ENCODE measurements around the gene KLHL14. TPM values are rescaled to one million over a fixed set of nuclear protein-coding genes. Genes with fewer than 3 reads are reported as not detected.

Gene KLHL14
- total RNA-seq, 1 donor from 2014 or later = 0.52 TPM

DNA sequence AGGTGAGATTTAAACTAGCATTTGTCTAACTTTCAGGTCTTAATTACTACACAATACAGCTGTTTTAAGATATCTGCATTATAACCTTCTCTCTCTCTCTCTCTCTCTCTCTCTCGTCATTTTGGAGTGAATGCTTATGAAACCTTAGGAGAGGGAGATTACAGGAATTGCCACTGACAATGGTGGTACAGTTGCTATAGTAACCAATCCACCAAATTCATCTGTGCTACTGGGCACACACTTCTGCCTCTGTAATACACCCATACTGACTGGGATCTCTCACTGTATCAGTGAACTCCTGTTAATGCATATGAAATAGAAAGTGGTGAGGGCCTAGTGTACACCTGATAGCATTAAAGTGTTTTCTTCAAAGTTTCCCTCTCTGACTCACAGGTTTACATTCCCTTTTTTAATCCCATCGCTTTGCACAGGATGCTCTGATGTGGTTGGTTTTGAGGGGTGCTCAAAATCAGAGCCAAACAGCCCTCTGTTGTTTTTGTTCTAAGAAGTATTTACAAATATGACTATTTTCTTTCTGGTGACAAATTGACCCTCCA is 13.1 kb downstream of the KLHL14 start:
- no peaks in the 10 kb centered on the region for H3K36me3 ChIP-seq (ENCODE audit: control insufficient read depth in 3 of 3, insufficient read depth in 3 of 3, low read length in 3 of 3)

DNA sequence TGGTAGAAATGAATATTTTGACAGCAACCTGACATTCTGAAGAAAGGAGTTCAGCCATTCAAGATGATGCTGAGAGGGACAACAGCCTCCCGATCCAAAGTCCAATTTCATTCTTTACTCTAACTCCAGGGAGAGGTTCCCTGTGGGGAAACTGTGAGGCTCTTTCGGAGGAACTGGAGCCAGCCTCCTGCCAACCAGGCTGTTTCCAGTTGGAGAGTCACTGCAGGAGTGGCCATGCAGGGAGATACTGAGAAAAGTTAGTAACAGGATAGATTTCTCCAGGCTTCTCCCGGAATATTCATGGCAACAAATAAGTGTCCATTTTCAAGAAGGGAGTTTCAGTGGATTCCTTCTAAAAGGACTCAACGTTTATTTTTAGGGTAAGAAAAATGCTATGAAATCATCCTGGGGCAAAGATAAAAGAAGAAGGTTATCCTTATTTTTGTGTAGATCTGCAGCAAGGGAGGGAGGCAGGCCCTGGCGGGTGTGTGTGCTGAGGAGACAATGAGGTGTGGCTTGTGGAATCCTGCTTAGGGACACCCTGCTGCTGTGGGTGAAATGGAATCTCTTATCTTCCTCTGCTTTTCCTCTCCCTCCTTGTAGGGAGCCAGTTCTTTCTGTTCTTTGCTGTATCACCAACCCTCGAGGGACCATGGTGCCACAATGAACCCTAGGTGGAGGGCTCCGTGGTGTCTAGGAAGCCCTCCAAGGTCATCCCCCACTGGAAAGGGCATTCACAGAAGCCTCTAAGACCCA is 18.1 kb downstream of the KLHL14 start:
- no peak overlapping the region for H3K9ac ChIP-seq (ENCODE audit: low read depth in 1 of 3, low read length in 3 of 3)
- H3K36me3 ChIP-seq (ENCODE audit: control insufficient read depth in 3 of 3, insufficient read depth in 3 of 3, low read length in 3 of 3) = no peaks in the 10 kb centered on the region
- no peaks in the 10 kb centered on the region for H3K4me1 ChIP-seq (ENCODE audit: control insufficient read depth in 3 of 3, insufficient read depth in 3 of 3, low read length in 3 of 3)
- no peak overlapping the region for H3K4me3 ChIP-seq (ENCODE audit: low read length in 3 of 3)
- H3K9me3 ChIP-seq (ENCODE audit: control insufficient read depth in 3 of 3, low read length in 3 of 3) = no peaks in the 10 kb centered on the region
- H3K27me3 ChIP-seq (ENCODE audit: control insufficient read depth in 3 of 3, insufficient read depth in 3 of 3, low read length in 3 of 3) = peaks cover 0 to 9% (median 0%) of the 10 kb centered on the region in 3 donors
- H3K27ac ChIP-seq (ENCODE audit: low read depth, low read length) = no peak overlapping the region

More for the DNA sequence above, 13.1 kb downstream of the KLHL14 start:
- Histone ChIP-seq H3K4me3 (ENCODE audit: low read length in 3 of 3) (no peak overlapping the region), H3K27ac (ENCODE audit: low read depth, low read length) (no peak overlapping the region), H3K4me1 (ENCODE audit: control insufficient read depth in 3 of 3, insufficient read depth in 3 of 3, low read length in 3 of 3) (no peaks in the 10 kb centered on the region), H3K9ac (ENCODE audit: low read depth in 1 of 3, low read length in 3 of 3) (no peak overlapping the region), H3K9me3 (ENCODE audit: control insufficient read depth in 3 of 3, low read length in 3 of 3) (no peaks in the 10 kb centered on the region), H3K27me3 (ENCODE audit: control insufficient read depth in 3 of 3, insufficient read depth in 3 of 3, low read length in 3 of 3) (peaks cover 0 to 4% (median 0%) of the 10 kb centered on the region in 3 donors)

- H3K4me1 ChIP-seq (ENCODE audit: control insufficient read depth in 3 of 3, insufficient read depth in 3 of 3, low read length in 3 of 3) = no peaks in the 10 kb centered on the region
- peaks cover 0 to 9% (median 0%) of the 10 kb centered on the region in 3 donors for H3K27me3 ChIP-seq (ENCODE audit: control insufficient read depth in 3 of 3, insufficient read depth in 3 of 3, low read length in 3 of 3)
- no peak overlapping the region for H3K9ac ChIP-seq (ENCODE audit: low read depth in 1 of 3, low read length in 3 of 3)
- no peaks in the 10 kb centered on the region for H3K36me3 ChIP-seq (ENCODE audit: control insufficient read depth in 3 of 3, insufficient read depth in 3 of 3, low read length in 3 of 3)
- no peaks in the 10 kb centered on the region for H3K9me3 ChIP-seq (ENCODE audit: control insufficient read depth in 3 of 3, low read length in 3 of 3)
- no peak overlapping the region for H3K27ac ChIP-seq (ENCODE audit: low read depth, low read length)
- H3K4me3 ChIP-seq (ENCODE audit: low read length in 3 of 3) = no peak overlapping the region
Observed at GRCh38 chr18:32753656-32754260, 19.1 kb downstream of the KLHL14 start.

DNA sequence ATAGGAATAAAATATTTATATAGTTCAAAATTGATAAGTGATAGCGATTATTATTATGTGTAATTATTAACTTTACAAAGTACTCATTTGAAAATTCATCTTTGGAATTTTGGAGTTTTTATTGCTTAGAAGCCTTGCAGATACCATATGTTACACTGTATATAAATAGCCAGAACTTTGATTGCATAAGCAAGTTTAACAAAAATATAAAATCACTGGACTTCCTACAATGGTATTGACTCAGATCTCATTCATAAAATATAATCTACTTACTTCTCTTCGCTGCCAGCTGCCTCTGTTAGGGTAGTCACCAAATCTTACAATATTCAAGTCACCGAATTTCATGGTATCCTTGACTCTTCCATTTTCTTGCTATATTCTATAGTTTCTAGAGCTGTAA is 22.5 kb downstream of the KLHL14 start:
- no peaks in the 10 kb centered on the region for H3K4me1 ChIP-seq (ENCODE audit: control insufficient read depth in 3 of 3, insufficient read depth in 3 of 3, low read length in 3 of 3)
- H3K36me3 ChIP-seq (ENCODE audit: control insufficient read depth in 3 of 3, insufficient read depth in 3 of 3, low read length in 3 of 3) = no peaks in the 10 kb centered on the region
- H3K27ac ChIP-seq (ENCODE audit: low read depth, low read length) = no peak overlapping the region
- no peak overlapping the region for H3K4me3 ChIP-seq (ENCODE audit: low read length in 3 of 3)
- no peak overlapping the region for H3K9ac ChIP-seq (ENCODE audit: low read depth in 1 of 3, low read length in 3 of 3)
- no peaks in the 10 kb centered on the region for H3K9me3 ChIP-seq (ENCODE audit: control insufficient read depth in 3 of 3, low read length in 3 of 3)
- H3K27me3 ChIP-seq (ENCODE audit: control insufficient read depth in 3 of 3, insufficient read depth in 3 of 3, low read length in 3 of 3) = peaks cover 0 to 9% (median 0%) of the 10 kb centered on the region in 3 donors

DNA sequence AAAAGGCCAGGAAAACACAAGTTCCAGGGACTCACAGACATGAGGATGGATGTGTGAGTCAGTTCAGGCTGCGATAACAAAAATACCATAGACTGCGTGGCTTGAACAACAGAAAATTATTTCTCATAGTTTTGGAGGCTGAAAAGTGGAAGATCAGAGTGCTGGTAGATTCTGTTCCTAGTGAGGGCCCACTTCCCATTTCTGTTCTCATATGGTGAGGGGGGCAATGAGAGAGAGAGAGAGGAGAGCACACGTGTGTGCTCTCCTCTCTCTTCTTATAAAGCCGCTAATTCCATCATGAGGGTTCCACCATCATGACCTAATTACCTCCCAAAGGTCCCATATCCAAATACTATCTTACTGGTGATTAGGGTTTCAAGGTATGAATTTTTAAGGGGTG is 23.0 kb downstream of the KLHL14 start:
- H3K27ac ChIP-seq (ENCODE audit: low read depth, low read length) = no peak overlapping the region
- peaks cover 0 to 6% (median 0%) of the 10 kb centered on the region in 3 donors for H3K27me3 ChIP-seq (ENCODE audit: control insufficient read depth in 3 of 3, insufficient read depth in 3 of 3, low read length in 3 of 3)
- H3K9ac ChIP-seq (ENCODE audit: low read depth in 1 of 3, low read length in 3 of 3) = no peak overlapping the region
- H3K36me3 ChIP-seq (ENCODE audit: control insufficient read depth in 3 of 3, insufficient read depth in 3 of 3, low read length in 3 of 3) = no peaks in the 10 kb centered on the region
- H3K4me1 ChIP-seq (ENCODE audit: control insufficient read depth in 3 of 3, insufficient read depth in 3 of 3, low read length in 3 of 3) = no peaks in the 10 kb centered on the region
- no peak overlapping the region for H3K4me3 ChIP-seq (ENCODE audit: low read length in 3 of 3)
- H3K9me3 ChIP-seq (ENCODE audit: control insufficient read depth in 3 of 3, low read length in 3 of 3) = no peaks in the 10 kb centered on the region

GRCh38 chr18:32742579-32742978 is 30.2 kb downstream of the KLHL14 start:
- Histone ChIP-seq H3K4me3 (ENCODE audit: low read length in 3 of 3) (no peak overlapping the region), H3K36me3 (ENCODE audit: control insufficient read depth in 3 of 3, insufficient read depth in 3 of 3, low read length in 3 of 3) (no peaks in the 10 kb centered on the region), H3K27me3 (ENCODE audit: control insufficient read depth in 3 of 3, insufficient read depth in 3 of 3, low read length in 3 of 3) (no peaks in the 10 kb centered on the region), H3K9me3 (ENCODE audit: control insufficient read depth in 3 of 3, low read length in 3 of 3) (no peaks in the 10 kb centered on the region), H3K9ac (ENCODE audit: low read depth in 1 of 3, low read length in 3 of 3) (no peak overlapping the region), H3K4me1 (ENCODE audit: control insufficient read depth in 3 of 3, insufficient read depth in 3 of 3, low read length in 3 of 3) (no peaks in the 10 kb centered on the region), H3K27ac (ENCODE audit: low read depth, low read length) (no peak overlapping the region)

DNA sequence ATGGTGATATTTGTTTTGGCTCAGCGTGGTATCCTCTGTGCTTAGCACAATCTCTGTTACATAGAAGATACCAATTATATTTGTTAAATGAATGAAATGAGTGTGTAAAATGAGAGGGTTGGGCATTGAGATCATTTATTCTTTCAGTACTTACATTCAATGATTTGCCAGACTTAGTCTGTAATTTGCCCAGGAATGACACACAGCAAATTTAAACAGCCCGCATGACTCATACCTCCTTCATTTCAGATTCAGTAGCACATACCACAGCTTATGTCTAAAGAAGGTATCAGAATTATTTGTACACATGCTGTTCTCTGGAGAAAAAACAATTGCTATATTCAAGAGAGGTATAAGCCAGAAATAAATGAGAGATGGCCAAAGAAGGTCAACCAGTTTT is 37.0 kb downstream of the KLHL14 start:
- H3K27me3 ChIP-seq (ENCODE audit: control insufficient read depth in 3 of 3, insufficient read depth in 3 of 3, low read length in 3 of 3) = no peaks in the 10 kb centered on the region
- no peaks in the 10 kb centered on the region for H3K4me1 ChIP-seq (ENCODE audit: control insufficient read depth in 3 of 3, insufficient read depth in 3 of 3, low read length in 3 of 3)
- no peak overlapping the region for H3K4me3 ChIP-seq (ENCODE audit: low read length in 3 of 3)
- H3K9ac ChIP-seq (ENCODE audit: low read depth in 1 of 3, low read length in 3 of 3) = no peak overlapping the region
- H3K9me3 ChIP-seq (ENCODE audit: control insufficient read depth in 3 of 3, low read length in 3 of 3) = no peaks in the 10 kb centered on the region
- no peaks in the 10 kb centered on the region for H3K36me3 ChIP-seq (ENCODE audit: control insufficient read depth in 3 of 3, insufficient read depth in 3 of 3, low read length in 3 of 3)
- no peak overlapping the region for H3K27ac ChIP-seq (ENCODE audit: low read depth, low read length)

DNA sequence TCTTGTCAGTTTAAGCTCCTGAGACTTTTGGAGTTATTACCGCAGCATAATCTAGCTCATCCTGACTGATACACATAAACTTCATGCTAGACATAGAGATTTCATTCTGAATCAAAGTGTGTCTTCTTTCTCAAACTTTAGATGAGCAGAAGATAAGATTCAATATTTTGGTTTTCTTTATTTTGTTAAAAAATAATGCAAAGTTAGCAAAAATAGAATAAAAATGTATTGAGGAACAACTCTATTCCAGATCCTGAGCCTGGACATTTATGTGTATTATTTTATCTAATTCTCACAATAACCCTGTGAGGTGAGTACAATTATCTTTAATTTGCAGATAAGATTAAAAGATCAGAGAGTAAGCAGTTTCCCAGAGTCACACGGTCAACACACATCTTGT is 38.4 kb downstream of the KLHL14 start:
- Histone ChIP-seq H3K9me3 (ENCODE audit: control insufficient read depth in 3 of 3, low read length in 3 of 3) (no peaks in the 10 kb centered on the region), H3K27ac (ENCODE audit: low read depth, low read length) (no peak overlapping the region), H3K4me3 (ENCODE audit: low read length in 3 of 3) (no peak overlapping the region), H3K27me3 (ENCODE audit: control insufficient read depth in 3 of 3, insufficient read depth in 3 of 3, low read length in 3 of 3) (no peaks in the 10 kb centered on the region), H3K9ac (ENCODE audit: low read depth in 1 of 3, low read length in 3 of 3) (no peak overlapping the region), H3K36me3 (ENCODE audit: control insufficient read depth in 3 of 3, insufficient read depth in 3 of 3, low read length in 3 of 3) (no peaks in the 10 kb centered on the region), H3K4me1 (ENCODE audit: control insufficient read depth in 3 of 3, insufficient read depth in 3 of 3, low read length in 3 of 3) (no peaks in the 10 kb centered on the region)

DNA sequence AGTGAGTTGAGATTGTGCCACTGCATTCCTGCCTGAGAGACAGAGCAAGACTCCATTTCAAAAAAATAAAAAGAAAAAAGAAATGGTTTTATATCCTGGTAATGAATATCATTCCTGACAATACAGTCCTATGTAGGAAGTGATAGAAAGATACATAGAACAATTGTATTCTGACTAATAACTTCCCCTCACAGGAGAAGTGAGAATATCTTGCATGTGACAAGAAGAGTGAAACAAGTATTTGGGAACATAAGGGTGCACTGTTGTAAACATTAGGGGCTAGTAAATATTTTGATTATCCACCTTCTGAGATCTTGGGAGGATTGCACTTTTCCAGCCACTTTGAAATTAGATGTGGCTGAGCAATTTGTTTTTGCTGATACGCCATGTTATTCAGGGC is 40.7 kb downstream of the KLHL14 start:
- no peak overlapping the region for H3K4me3 ChIP-seq (ENCODE audit: low read length in 3 of 3)
- H3K9ac ChIP-seq (ENCODE audit: low read depth in 1 of 3, low read length in 3 of 3) = no peak overlapping the region
- no peaks in the 10 kb centered on the region for H3K9me3 ChIP-seq (ENCODE audit: control insufficient read depth in 3 of 3, low read length in 3 of 3)

DNA sequence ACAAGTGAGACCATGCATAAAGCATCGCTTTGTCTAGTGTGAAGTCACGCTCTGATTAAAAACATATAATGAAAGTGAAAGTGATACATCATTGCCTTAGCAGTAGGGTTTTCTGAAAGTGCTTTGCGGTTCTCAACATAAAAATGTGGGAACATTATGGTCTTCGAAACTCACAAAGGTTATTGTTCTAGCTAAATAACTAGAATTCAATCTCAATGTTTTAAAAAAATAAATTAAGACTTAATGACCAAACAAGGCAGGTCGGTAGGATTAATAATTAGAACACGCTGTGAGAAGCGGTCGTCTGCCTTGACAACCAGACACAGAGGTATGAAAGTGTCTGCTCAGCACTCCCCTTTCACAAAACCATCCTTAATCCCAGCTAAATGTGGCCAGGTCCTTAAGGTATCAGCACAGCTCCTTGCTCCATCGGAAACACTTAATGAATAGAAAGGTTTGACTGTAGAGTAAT is 42.2 kb downstream of the KLHL14 start:
- H3K36me3 ChIP-seq (ENCODE audit: control insufficient read depth in 3 of 3, insufficient read depth in 3 of 3, low read length in 3 of 3) = no peaks in the 10 kb centered on the region
- no peaks in the 10 kb centered on the region for H3K9me3 ChIP-seq (ENCODE audit: control insufficient read depth in 3 of 3, low read length in 3 of 3)
- peak overlapping the region; percentile 60 to 78 (median 60) for H3K4me3 ChIP-seq (ENCODE audit: low read length in 3 of 3)
- H3K4me1 ChIP-seq (ENCODE audit: control insufficient read depth in 3 of 3, insufficient read depth in 3 of 3, low read length in 3 of 3) = no peaks in the 10 kb centered on the region
- no peaks in the 10 kb centered on the region for H3K27me3 ChIP-seq (ENCODE audit: control insufficient read depth in 3 of 3, insufficient read depth in 3 of 3, low read length in 3 of 3)
- H3K9ac ChIP-seq (ENCODE audit: low read depth in 1 of 3, low read length in 3 of 3) = peak overlapping the region in 2 of 3 donors; percentile 1 to 47
- H3K27ac ChIP-seq (ENCODE audit: low read depth, low read length) = no peak overlapping the region

More for the DNA sequence above, 40.7 kb downstream of the KLHL14 start:
- Histone ChIP-seq H3K36me3 (ENCODE audit: control insufficient read depth in 3 of 3, insufficient read depth in 3 of 3, low read length in 3 of 3) (no peaks in the 10 kb centered on the region), H3K27me3 (ENCODE audit: control insufficient read depth in 3 of 3, insufficient read depth in 3 of 3, low read length in 3 of 3) (no peaks in the 10 kb centered on the region), H3K27ac (ENCODE audit: low read depth, low read length) (no peak overlapping the region), H3K4me1 (ENCODE audit: control insufficient read depth in 3 of 3, insufficient read depth in 3 of 3, low read length in 3 of 3) (no peaks in the 10 kb centered on the region)
